DND-41 (cell line): ENCODE measurements around the gene B4GALT4.

Source experiments
- EZH2 ChIP-seq: IDR thresholded peaks from 3 replicates; pipeline ENCODE4 v1.6.1; 2012; ENCODE audit warnings: borderline replicate concordance, low read depth, mild to moderate bottlenecking, moderate library complexity, low read length, inconsistent platforms; ENCODE audit not compliant: severe bottlenecking
- TF ChIP-seq, protein P1 (sequence below): IDR thresholded peaks from 2 replicates; pipeline ENCODE4 v1.5.1; 2012; ENCODE audit warnings: borderline replicate concordance, low read length, moderate library complexity, mild to moderate bottlenecking; ENCODE audit not compliant: poor library complexity, severe bottlenecking; ENCODE audit errors: extremely low read depth

DNA sequence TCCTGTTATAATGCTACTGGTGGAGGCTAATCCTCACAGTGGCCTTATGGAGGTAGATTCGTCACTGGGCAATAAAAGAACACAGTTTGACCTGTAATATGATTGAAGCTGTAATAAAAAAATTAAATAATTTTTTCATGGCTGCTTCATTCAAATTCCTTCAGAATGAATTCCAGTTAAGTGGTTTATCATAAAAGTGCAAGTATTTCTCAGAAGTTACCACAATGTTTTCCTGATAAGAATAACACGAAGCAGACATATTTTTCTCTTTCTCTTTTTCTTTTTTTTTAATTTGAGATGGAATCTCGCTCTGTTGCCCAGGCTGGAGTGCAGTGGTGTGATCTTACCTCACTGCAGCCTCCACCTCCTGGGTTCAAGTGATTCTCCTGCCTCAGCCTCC is 15.6 kb downstream of the B4GALT4 start:
- TF ChIP-seq, protein P1, sequence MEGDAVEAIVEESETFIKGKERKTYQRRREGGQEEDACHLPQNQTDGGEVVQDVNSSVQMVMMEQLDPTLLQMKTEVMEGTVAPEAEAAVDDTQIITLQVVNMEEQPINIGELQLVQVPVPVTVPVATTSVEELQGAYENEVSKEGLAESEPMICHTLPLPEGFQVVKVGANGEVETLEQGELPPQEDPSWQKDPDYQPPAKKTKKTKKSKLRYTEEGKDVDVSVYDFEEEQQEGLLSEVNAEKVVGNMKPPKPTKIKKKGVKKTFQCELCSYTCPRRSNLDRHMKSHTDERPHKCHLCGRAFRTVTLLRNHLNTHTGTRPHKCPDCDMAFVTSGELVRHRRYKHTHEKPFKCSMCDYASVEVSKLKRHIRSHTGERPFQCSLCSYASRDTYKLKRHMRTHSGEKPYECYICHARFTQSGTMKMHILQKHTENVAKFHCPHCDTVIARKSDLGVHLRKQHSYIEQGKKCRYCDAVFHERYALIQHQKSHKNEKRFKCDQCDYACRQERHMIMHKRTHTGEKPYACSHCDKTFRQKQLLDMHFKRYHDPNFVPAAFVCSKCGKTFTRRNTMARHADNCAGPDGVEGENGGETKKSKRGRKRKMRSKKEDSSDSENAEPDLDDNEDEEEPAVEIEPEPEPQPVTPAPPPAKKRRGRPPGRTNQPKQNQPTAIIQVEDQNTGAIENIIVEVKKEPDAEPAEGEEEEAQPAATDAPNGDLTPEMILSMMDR: no peak
- TF ChIP-seq EZH2: no peak
